Stimulated activated CD8-positive, alpha-beta memory T cell treated with anti-CD3 and anti-CD28 coated beads, Interleukin-2, amount 100 ng/mL, for 1 hour (primary cell): ENCODE measurements around the gene TYW1B.
"Not testable (repeated sequence)": the region's sequence is repeated elsewhere in the genome, so short reads cannot be mapped to it uniquely, and the experiment has no call there.

ENCODE experiments used
- DNase-seq, 2 donors: peaks; one replicate each; pipeline ENCODE4 v3.0.0-alpha.2; 2020; ENCODE audit warnings: low read depth in 2 of 2

The TYW1B gene

DNA sequence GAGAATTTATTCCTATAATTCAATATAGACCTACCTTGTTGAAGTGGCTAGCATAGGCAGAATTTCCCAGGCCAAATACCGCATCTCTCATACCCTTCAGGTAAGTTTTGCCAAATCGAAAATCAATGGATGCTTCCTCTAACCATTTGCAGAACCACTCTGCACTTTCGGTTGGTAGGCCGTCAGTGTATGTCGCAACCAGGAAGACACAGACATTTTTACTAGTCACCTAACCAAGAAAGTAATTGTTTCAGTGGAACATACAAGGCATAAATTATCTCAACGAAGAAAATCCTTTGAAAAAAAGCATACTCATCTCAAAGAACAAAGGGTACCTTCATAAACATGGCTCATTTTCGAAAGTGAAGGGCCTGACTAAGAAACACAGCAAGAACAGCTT lies 17.6 kb downstream of the TYW1B start:
- not testable (repeated sequence) for DNase-seq

- DNase-seq: not testable (repeated sequence)
Measured at GRCh38 chr7:72808511-72808910, 19.5 kb downstream of the TYW1B start.

- not testable (repeated sequence) for DNase-seq
Measured at GRCh38 chr7:72806851-72807250, 21.1 kb downstream of the TYW1B start.

DNA sequence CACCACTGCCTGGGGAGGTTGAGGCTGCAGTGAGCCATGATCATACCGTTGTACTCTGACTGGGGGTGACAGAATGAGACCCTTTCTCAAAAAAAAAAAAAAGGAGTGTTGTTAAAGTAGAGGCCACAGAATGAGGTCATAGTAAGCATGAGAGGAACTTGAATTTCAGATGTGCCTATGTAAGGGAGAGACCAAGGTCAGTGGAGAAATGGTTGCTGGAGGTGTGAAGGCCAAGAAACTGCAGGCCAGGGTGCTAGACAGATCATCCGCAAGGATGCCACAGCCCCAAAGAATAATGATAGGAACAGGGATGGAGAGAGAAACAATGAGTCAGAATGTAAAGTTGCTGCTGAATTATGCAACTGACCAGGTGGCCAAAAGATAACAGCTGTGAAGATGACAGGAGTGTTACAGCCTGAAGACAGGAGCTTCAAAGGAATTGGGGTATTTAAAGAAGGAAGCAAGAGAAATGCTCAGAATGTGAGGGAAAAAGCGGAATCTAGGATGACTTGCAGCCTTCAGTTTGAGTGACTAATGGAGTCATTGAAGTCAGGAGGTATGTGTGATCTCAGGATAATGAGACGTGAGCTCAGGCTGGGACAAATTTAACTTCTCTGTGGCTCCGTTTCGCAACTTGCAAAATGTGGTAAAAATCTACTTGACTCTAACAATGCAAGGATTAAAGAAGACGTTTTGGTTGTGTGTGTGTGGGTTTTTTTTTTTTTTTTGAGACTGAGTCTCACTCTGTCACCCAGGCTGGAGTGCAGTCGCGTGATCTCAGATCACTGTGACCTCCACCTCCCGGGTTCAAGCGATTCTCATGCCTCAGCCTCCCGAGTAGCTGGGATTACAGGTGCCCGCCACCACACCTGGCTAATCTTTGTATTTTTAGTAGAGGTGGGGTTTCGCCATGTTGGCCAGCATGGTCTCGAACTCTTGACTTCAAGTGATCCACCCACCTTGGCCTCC lies 22.2 kb downstream of the TYW1B start:
- DNase-seq: no peak

DNA sequence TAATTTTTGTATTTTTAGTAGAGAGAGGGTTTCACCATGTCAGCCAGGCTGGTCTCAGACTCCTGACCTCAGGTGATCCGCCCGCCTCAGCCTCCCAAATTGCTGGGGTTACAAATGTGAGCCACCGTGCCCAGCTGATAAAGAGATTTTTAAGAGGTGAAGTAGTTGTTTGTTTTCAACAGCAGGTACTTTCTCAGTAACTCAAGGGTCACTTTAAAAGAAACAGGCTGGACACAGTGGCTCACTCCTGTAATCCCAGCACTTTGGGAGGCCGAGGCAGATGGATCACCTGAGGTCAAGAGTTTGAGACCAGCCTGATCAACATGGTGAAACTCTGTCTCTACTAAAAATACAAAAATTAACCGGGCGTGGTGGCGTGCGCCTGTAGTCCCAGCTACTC lies 24.2 kb downstream of the TYW1B start:
- not testable (repeated sequence) for DNase-seq

GRCh38 chr7:72801564-72801963 lies 26.4 kb downstream of the TYW1B start:
- not testable (repeated sequence) for DNase-seq

DNA sequence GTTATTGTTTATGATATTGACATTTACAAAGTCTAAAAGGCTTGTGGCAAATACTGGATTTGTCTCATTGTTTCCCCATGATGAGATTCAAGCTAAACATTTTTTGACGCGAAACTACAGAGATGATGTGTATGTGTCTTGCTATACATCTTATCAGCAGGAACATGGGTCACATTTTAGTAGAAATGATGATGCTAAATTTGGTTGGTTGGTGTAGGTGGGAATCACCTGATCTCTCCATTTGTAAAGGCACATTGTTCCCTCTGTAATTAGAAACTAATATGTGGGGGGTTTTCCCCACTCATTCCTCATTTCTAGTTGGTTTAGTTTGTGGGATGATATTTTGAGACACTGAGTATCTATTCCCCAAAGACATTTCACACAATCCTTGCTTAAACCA lies 32.6 kb downstream of the TYW1B start:
- DNase-seq: not testable (repeated sequence)

GRCh38 chr7:72793791-72794190 lies 34.2 kb downstream of the TYW1B start:
- no peak for DNase-seq

- DNase-seq: not testable (repeated sequence)
Measured at GRCh38 chr7:72790698-72791060, 37.3 kb downstream of the TYW1B start.

DNA sequence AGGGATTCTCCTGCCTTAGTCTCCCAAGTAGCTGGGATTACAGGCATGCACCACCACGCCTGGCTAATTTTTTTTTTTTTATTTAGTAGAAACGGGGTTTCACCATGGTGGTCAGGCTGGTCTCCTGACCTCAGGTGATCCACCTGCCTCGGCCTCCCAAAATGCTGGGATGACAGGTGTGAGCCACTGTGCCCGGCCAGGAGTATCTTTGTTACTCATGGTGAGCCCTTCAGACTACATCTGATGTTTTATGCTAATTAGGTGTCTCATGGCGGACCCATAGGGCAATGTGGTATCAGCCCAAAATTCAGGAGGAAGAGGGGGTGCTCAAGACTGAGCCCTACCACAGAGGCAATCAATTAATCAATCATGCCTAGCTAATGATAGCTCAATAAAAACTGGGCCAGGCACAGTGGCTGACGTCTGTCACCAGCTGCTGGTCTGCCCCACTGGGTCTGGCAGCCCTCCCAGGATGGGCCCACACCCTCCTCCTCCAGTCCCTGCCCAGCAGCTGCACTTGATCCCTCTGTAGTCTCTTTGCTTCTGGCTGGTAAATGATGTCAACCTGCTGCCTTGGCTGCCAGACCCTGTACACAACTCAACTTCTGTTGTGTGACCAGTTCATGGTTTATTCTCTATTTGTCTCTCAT lies 37.8 kb downstream of the TYW1B start:
- DNase-seq: not testable (repeated sequence)

DNA sequence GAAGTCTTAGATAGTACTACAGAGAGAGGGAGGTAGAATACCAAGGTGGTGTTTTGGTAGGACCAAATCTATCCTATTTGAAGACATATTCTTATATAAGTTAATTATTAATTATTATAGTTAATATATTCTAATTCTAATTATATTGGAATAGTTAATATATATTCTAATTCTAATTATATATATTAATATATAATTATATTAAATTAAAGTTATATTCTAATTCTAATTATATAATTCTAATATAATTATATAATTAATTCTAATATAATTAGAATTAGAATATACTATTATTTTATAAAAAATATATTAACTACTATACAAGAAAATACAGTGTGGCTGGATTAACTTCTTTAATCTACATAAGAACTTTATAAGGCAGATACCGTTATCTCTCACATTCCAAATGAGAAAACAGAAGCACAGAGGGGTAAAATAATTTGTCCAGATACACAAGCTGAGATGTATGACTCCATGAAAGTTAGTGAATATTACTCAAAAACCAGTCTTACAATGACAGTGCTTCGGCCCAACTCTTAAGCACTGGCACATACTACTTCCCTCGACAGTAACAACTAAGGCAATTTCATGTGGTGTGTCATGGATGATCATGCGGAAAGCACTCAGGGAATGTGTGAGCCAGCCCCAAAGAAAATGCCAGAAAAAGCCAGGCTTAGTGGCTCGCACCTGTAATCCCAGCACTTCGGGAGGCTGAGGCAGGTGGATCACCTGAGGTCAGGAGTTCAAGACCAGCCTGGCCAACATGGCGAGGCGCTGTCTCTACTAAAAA lies 42.6 kb downstream of the TYW1B start:
- DNase-seq: no peak

DNA sequence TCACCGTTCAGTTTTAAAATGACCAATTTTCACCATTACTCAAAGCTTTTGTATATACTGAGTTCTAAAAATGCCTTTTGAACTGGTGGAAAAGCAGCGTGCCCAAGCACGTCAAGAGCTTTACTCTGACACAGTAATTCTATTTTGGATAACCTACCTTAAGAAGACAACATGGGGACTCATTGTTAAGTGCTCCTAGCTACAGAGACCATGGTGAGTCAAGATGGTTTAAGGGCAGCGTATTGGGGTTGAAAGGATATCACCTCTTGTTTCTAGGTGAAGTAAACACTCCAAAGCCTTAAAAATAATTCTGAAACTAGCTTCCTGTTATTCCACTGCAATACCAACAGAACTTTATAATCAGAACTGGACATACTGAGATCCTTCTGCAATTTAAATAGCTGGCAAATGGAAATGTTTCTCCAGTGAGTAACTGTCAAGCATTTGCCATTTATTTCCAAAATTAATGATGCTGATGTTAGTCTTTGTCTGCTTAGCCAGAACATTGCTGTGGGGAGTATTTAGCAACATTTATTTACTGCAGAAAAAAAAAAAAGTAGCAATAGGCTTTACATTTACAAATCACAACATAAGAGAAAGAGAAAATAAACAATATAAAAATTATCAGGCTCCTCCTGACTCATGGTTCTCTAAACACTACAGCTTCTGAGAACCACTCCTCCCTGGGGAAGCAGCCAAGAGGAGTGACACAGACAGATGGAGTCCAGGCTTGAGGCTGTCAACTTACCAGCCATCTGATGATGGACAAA lies 44.2 kb downstream of the TYW1B start:
- not testable (repeated sequence) for DNase-seq

- DNase-seq: no peak
Measured at GRCh38 chr7:72781631-72782030, 46.4 kb downstream of the TYW1B start.

DNA sequence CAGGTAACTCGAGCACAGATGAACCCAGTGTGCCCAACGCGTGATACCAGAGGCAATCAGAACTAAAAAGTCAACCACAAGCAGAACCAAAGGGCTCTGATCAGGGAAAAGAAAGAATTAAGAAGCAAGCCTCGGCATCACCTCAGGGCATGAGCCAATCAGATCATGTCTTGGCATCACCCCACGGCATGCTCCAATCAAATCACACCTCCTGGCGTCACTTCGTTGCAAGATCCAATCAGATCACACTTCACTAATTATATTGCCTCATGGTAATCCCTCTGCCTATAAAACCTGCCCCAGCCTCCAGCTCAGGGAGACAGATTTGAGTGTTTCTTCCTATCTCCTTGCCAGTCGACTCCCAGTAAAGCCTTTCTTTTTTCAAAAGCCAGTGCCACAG lies 46.8 kb downstream of the TYW1B start:
- DNase-seq: no peak

DNA sequence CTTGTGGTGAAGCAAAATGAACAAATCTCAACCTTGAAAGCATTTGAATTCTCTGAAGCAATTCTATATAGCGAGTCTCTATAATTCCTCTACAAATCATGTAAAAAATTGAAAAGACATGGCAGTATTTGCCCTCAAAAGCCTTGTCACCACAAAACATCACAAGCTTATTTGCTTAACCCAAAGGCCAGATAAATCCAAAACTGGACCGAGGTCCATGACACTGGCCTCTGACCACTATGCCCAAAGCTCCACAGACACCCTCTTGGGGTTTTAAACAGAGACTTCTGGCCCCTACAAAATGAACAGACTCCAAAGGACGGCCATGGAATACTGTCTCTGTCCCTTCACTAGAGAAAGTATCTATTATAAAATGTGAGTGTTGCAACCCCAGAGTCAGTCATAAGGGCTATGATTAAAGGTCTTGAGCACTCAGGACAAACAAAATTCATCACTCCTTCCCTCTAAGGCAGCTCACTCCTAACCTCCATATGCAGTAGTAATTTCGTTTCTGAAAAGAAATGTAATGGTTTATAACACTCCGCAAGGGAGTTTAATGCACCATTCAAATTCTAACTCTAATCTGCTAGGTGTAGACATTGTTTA lies 47.6 kb downstream of the TYW1B start:
- not testable (repeated sequence) for DNase-seq

DNA sequence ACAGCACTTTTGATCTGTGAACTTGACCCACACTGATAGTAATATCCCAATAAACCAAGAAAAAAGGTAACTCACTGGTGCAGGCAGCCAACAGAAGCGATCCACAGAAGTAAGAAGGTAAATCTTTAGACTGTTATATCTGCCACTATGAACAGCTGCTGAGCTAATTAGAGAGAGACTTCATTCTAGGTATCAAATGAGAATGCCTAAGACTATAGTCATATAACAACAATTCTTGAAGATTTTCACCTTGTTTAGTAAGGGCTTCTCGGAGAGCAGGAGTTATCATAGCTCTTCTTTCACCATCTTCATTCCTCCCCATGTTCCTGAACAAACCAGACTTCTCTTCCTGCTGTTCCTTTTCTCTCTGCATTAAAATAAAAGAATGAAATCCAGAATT lies 50.8 kb downstream of the TYW1B start:
- not testable (repeated sequence) for DNase-seq

DNA sequence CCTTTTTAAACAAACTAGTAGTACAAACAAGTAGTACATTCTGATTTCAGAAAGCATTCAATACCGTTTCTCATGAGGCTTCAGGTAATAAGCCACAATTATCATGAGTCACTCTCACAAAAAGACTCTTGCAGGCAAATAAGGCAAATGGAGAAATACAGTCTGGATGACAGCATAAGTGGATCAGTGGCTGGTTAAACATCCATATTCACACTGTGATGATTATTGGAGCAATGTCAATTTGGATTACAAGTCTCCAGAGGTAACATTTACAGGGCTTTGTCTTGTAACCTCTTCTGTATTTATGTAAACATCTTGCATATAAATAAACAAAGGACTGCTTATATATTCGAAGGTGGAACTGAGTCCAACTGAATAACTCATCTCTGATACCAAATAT lies 55.4 kb downstream of the TYW1B start:
- DNase-seq: not testable (repeated sequence)

GRCh38 chr7:72766994-72767393 lies 61.0 kb downstream of the TYW1B start:
- DNase-seq: not testable (repeated sequence)

DNA sequence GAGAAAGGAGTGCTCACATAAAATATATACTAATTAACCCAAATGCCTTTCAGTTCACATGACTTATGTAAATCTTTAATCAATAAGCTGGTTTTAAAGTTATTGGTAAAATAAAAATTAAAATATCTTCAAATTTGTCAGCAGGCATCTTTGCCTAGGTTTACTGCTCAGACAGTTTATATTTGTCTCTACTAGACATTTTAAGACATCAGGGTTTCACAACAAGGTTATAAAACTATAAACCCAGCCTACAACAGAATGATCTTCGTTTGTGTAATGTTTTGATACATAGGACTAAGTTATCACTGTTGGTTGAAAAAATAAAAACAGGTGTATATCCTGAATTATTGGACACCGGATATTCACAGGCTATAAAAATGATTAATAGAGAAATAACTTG lies 67.4 kb downstream of the TYW1B start:
- DNase-seq: no peak

GRCh38 chr7:72754312-72754711 lies 73.7 kb downstream of the TYW1B start:
- no peak for DNase-seq

DNA sequence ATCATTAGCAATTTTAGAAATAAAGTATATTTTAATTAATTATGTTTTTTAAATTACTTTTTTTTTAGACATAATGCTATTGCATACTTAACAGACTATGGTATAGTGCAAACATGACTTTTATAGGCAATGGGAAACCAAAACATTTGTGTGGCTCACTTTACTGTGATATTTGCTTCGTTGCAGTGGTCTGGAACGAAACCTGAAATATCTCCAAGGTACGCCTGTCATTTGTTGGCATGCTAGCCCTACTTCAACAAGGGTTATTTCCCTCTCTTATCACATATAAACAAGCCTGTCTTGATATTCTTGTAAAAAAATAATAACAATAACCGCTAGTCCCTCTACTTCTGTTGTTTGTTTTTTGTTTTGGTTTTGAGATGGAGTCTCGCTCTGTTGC lies 74.2 kb downstream of the TYW1B start:
- no peak for DNase-seq
